Activated naive CD8-positive, alpha-beta T cell treated with anti-CD3 and anti-CD28 coated beads, Interleukin-2, amount 10 ng/mL, durations not matched to agents 7 days and 5 days (primary cell): ENCODE measurements around the gene FAM168A. TPM values are rescaled to one million over a fixed set of nuclear protein-coding genes. Genes with fewer than 3 reads are reported as not detected.

Source experiments
- ATAC-seq: fragments of 150-1000 bp; cut with Tn5 transposase; one replicate; pipeline ENCODE4 v1.10.0; 2021; ENCODE audit warnings: low read depth, moderate library complexity
- POLR2A ChIA-PET: fragments of 350-600 bp; sonication (Branson Sonifier 250); formaldehyde crosslinking; loops from one replicate; lab custom pipeline; 2021; ENCODE audit warnings: antibody characterized with exemption; lab: Charles Lee
- DNase-seq: peaks from one replicate; pipeline ENCODE4 v3.0.0; 2021
- H3K27ac Mint-ChIP-seq: one replicate; pipeline ENCODE4 v1.8.0; 2022; ENCODE audit warnings: mild to moderate bottlenecking, mixed read lengths
- H3K27me3 Mint-ChIP-seq: one replicate; pipeline ENCODE4 v1.8.0; 2022; ENCODE audit warnings: mild to moderate bottlenecking, moderate library complexity, mixed read lengths
- H3K36me3 Mint-ChIP-seq: one replicate; pipeline ENCODE4 v1.8.0; 2021; ENCODE audit warnings: mild to moderate bottlenecking, mixed read lengths
- H3K4me1 Mint-ChIP-seq: one replicate; pipeline ENCODE4 v1.8.0; 2021; ENCODE audit warnings: mixed read lengths
- H3K4me3 Mint-ChIP-seq: one replicate; pipeline ENCODE4 v1.8.0; 2022; ENCODE audit warnings: mild to moderate bottlenecking, moderate library complexity, mixed read lengths
- H3K9me3 Mint-ChIP-seq: one replicate; pipeline ENCODE4 v1.8.0; 2021; ENCODE audit warnings: mixed read lengths
- total RNA-seq, 2 experiments: library from RNA; stranded (reverse); gene quantifications; one replicate each; pipeline ENCODE4 v1.2.3, GENCODE V29; 2021

Gene FAM168A
- total RNA-seq, 2 experiments from 2014 or later, result 27.3 to 31.0 TPM

DNA sequence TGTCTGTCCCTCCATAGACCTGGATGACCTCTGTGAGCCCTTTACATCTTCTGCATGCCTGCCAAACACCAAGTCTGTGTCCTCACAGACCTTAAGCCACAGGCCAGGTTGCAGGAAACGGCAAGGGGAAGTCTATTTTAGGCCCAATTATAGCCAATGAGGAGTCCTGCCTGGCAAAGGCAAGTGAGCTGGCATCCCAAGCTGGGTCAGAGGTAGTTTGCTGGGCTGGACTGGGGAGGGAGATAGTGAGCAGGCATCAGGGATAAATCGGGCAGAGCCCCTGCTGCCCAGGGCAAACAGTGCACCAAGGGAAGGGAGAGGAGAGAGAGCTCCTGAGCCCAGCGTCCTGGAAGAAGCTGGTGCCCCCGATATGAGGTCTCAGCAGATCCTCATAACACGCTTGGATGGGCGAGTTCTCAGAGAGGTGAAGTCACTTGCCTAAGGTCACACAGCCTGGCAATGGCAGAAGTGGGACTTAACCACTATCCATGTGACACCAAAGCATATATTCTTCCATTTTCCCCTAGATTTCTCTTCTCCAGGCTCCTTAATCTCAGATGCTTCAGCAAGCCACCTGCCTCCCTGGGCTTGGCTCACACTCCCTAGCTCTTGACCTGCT is 225.4 kb downstream of the FAM168A start:
- H3K27me3 Mint-ChIP-seq, result no peaks in the 10 kb centered on the region
- POLR2A ChIA-PET, result interaction anchor here (1.3 kb wide), 1 partner anchor 13 kb away, joined by 3 read pairs; no protein-coding TSS in a partner anchor
- peak overlapping the region; percentile 24 for H3K27ac Mint-ChIP-seq
- no peak for DNase-seq
- peaks cover 3% of the 10 kb centered on the region for H3K36me3 Mint-ChIP-seq
- no peak for ATAC-seq
- H3K9me3 Mint-ChIP-seq, result no peaks in the 10 kb centered on the region
- peaks cover 16% of the 10 kb centered on the region for H3K4me1 Mint-ChIP-seq
- H3K4me3 Mint-ChIP-seq, result no peak overlapping the region

DNA sequence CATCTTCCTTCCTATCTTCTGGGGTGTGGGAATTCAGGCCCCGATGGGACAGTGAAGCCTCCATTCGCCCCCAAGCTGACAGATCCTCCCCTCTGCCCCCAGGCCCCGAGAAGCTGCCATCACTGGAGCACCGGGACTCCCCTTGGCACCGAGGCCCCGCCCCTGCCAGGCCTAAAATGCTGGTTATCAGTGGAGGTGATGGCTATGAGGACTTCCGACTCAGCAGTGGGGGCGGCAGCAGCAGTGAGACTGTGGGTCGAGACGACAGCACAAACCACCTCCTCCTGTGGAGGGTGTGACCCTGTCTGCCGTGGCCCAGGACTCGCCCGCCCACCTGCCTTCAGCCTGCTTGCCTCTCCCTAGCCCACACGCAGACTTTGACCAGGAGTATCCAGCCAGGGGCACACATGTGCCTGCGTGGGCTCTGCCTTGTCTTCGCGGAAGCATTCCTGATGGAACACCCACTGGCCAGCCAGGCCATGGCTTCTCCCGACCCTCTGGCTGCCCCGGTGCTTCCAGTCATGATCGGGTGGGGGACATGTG is 230.4 kb downstream of the FAM168A start:
- Mint-ChIP-seq H3K27ac (peak overlapping the region; percentile 82), H3K4me1 (peaks cover 24% of the 10 kb centered on the region), H3K9me3 (no peaks in the 10 kb centered on the region), H3K27me3 (no peaks in the 10 kb centered on the region), H3K4me3 (no peak overlapping the region), H3K36me3 (no peaks in the 10 kb centered on the region)
- POLR2A ChIA-PET, result interaction anchor here (1.7 kb wide), 1 partner anchor 12 kb away, joined by 3 read pairs; no protein-coding TSS in a partner anchor
- ATAC-seq (no peak), DNase-seq (no peak)

DNA sequence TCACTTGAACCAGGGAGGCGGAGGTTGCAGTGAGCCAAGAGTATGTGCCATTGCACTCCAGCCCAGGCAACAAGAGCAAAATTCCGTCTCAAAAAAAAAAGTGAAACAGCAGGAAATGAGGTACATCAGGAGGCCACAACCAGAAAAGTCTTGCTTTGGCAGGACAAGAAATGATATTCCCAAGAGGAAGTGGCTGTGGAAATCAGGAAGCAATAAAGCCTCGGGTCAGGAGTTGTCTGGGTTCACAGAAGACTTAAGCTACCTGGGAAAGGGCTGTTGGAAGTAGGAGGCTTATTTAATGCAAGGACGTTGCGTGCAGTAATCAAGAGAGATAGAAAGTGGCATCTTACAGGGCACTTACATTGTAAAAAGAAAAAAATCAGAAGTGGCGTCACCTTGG is 231.0 kb downstream of the FAM168A start:
- peak overlapping the region; percentile 82 for H3K27ac Mint-ChIP-seq
- DNase-seq (no peak), ATAC-seq (no peak)
- no peaks in the 10 kb centered on the region for H3K9me3 Mint-ChIP-seq
- peak overlapping the region; percentile 6 for H3K4me3 Mint-ChIP-seq
- POLR2A ChIA-PET, result interaction anchor here (1.7 to 2.9 kb wide), 2 partner anchors 10 to 13 kb away, joined by 3 to 10 read pairs; partner anchors contain the start of gene RELT
- no peaks in the 10 kb centered on the region for H3K36me3 Mint-ChIP-seq
- no peaks in the 10 kb centered on the region for H3K27me3 Mint-ChIP-seq
- H3K4me1 Mint-ChIP-seq, result peaks cover 20% of the 10 kb centered on the region

DNA sequence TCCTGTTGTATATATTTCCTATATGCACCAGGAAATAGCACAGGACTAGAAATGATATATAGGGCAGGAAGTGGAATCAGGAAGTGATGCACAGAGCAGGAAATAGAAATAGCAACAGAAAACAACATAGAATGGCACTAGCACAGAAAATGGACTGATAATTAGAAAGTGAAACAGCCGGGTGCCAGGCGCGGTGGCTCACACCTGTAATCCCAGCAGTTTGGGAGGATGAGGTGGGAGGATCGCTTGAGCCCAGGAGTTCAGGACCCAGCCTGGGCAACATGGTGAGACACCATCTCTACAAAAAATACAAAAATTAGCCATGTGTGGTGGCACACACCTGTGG is 231.7 kb downstream of the FAM168A start:
- ATAC-seq (peak; percentile 85), DNase-seq (no peak)
- peak overlapping the region; percentile 26 for H3K4me3 Mint-ChIP-seq
- POLR2A ChIA-PET, result interaction anchor here (1.4 to 2.9 kb wide), 3 partner anchors 10 to 17 kb away, joined by 3 to 10 read pairs (median 3); partner anchors contain the start of gene RELT
- peaks cover 17% of the 10 kb centered on the region for H3K4me1 Mint-ChIP-seq
- H3K27ac Mint-ChIP-seq, result peak overlapping the region; percentile 85
- no peaks in the 10 kb centered on the region for H3K9me3 Mint-ChIP-seq
- no peaks in the 10 kb centered on the region for H3K36me3 Mint-ChIP-seq
- H3K27me3 Mint-ChIP-seq, result no peaks in the 10 kb centered on the region

DNA sequence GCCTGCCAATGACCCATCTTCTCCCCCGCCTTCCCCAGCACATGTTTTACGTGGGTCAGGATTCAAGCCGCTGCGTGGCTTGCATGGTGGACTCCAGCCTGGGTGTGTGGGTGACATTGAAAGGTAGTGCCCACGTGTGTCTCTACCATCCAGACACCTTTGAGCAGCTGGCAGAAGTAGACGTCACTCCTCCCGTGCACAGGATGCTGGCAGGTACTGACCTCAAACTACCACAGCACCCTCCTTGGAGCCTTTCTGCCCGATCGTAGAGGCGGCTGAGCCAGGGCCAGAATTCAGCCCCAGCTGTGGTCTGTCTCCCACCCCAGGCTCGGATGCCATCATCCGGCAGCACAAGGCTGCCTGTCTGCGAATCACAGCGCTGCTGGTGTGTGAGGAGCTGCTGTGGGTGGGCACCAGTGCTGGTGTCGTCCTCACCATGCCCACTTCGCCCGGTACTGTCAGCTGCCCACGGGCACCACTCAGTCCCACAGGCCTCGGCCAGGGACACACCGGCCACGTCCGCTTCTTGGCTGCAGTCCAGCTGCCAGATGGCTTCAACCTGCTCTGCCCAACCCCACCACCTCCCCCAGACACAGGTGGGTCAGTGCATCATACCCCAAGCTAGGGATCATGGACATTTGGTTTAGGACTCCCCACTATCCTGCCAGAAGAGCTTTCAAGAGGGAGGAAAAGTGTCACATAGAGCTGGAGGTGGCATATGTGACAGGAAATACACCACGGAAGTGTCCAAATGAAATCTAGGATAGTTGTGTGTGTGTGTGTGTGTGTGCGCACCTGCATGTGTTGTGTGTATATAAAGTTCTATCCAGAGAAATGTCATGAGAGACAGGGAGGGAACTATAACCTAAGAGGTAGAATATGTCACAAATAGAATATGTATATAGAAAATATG is 232.3 kb downstream of the FAM168A start:
- ATAC-seq (peak; percentile 14), DNase-seq (no peak)
- POLR2A ChIA-PET, result interaction anchor here (0.7 to 2.9 kb wide), 4 partner anchors 11 to 17 kb away, joined by 3 to 10 read pairs (median 3); partner anchors contain the start of gene RELT
- Mint-ChIP-seq H3K9me3 (no peaks in the 10 kb centered on the region), H3K27ac (peak overlapping the region; percentile 85), H3K4me3 (peak overlapping the region; percentile 26), H3K4me1 (peaks cover 17% of the 10 kb centered on the region), H3K27me3 (no peaks in the 10 kb centered on the region), H3K36me3 (no peaks in the 10 kb centered on the region)

DNA sequence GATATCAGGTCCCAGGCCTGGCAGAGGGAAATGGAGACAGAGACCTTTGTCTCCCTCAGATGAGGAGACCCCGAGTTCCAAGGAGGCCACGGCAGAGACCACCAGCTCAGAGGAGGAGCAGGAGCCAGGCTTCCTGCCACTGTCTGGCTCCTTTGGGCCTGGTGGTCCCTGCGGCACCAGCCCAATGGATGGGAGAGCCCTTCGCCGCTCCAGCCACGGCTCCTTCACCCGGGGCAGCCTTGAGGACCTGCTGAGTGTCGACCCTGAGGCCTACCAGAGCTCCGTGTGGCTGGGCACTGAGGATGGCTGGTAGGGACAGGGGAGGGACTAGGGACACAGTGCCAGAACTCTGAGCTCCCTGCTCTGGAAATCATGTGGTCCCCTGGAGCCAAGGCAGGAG is 234.8 kb downstream of the FAM168A start:
- H3K4me1 Mint-ChIP-seq, result peaks cover 17% of the 10 kb centered on the region
- DNase-seq (no peak), ATAC-seq (no peak)
- no peaks in the 10 kb centered on the region for H3K9me3 Mint-ChIP-seq
- H3K36me3 Mint-ChIP-seq, result no peaks in the 10 kb centered on the region
- POLR2A ChIA-PET, result interaction anchor here (0.6 to 1.2 kb wide), 2 partner anchors 22 to 317 kb away, joined by 4 to 5 read pairs; no protein-coding TSS in a partner anchor
- H3K27ac Mint-ChIP-seq, result no peak overlapping the region
- no peaks in the 10 kb centered on the region for H3K27me3 Mint-ChIP-seq
- no peak overlapping the region for H3K4me3 Mint-ChIP-seq

DNA sequence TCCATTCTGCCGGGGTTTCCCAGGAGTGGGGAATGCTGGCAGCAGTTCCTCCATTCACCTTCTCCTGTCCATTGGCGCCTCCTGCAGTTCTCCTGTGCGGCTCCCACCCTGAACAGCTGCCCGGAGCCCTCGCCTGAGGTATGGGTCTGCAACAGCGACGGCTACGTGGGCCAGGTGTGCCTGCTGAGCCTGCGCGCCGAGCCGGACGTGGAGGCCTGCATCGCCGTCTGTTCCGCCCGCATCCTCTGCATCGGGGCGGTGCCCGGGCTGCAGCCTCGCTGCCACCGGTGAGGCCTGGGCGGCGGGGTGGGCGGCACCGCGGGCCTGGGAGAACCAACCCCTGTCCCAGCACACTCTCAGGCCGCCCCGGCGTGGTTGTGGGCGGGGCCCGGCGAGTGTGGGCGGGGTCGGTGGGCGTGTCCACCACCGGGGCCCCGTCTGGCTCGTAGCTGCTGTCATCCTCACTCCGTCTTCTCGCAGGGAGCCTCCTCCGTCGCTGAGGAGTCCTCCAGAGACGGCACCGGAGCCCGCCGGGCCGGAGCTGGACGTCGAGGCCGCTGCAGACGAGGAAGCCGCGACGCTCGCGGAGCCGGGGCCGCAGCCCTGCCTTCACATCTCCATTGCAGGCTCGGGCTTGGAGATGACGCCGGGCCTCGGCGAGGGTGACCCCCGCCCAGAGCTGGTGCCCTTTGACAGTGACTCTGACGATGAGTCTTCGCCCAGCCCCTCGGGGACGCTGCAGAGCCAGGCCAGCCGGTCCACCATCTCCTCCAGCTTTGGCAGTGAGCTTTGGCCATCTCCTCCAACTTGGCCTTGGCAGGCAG is 235.7 kb downstream of the FAM168A start:
- Mint-ChIP-seq H3K4me3 (no peak overlapping the region), H3K4me1 (peaks cover 15% of the 10 kb centered on the region), H3K27ac (no peak overlapping the region), H3K36me3 (no peaks in the 10 kb centered on the region), H3K9me3 (no peaks in the 10 kb centered on the region), H3K27me3 (no peaks in the 10 kb centered on the region)
- DNase-seq (no peak), ATAC-seq (no peak)
- POLR2A ChIA-PET, result interaction anchor here (1.0 to 1.2 kb wide), 2 partner anchors 9 to 23 kb away, joined by 3 to 5 read pairs; no protein-coding TSS in a partner anchor

DNA sequence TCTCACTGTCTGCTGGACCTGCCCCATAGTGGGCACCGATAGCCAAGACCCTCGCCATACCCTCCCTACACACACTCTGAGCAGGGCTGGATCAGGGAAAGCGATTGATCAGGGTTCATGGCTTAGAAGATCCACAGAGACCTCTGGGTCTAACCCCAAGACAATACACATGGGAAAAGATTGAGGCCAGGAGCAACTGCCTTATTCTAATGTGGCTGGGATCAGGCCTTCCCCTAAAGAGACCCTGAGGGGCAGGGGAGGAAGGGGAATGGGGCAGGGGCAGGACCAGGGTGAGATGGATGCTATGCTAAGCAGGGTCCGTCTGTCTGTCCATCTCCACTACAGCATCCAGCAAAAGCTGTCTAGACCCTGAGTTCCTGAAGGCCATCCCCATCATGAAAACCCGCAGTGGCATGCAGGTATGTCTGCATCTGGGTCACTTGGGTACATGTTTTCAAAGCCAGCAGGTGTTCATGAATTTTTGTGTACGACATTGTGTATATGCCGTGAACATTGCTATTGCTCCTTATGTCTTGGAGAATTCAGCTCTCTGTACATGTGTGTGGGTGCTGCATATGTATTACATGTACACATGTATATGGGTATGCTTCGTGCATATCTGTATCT is 237.1 kb downstream of the FAM168A start:
- H3K27ac Mint-ChIP-seq, result no peak overlapping the region
- peaks cover 4% of the 10 kb centered on the region for H3K4me1 Mint-ChIP-seq
- H3K9me3 Mint-ChIP-seq, result no peaks in the 10 kb centered on the region
- DNase-seq, result no peak
- no peak overlapping the region for H3K4me3 Mint-ChIP-seq
- ATAC-seq, result no peak
- POLR2A ChIA-PET, result interaction anchor here (1.2 to 1.3 kb wide), 2 partner anchors 10 to 16 kb away, joined by 3 to 4 read pairs; no protein-coding TSS in a partner anchor
- no peaks in the 10 kb centered on the region for H3K27me3 Mint-ChIP-seq
- no peaks in the 10 kb centered on the region for H3K36me3 Mint-ChIP-seq

DNA sequence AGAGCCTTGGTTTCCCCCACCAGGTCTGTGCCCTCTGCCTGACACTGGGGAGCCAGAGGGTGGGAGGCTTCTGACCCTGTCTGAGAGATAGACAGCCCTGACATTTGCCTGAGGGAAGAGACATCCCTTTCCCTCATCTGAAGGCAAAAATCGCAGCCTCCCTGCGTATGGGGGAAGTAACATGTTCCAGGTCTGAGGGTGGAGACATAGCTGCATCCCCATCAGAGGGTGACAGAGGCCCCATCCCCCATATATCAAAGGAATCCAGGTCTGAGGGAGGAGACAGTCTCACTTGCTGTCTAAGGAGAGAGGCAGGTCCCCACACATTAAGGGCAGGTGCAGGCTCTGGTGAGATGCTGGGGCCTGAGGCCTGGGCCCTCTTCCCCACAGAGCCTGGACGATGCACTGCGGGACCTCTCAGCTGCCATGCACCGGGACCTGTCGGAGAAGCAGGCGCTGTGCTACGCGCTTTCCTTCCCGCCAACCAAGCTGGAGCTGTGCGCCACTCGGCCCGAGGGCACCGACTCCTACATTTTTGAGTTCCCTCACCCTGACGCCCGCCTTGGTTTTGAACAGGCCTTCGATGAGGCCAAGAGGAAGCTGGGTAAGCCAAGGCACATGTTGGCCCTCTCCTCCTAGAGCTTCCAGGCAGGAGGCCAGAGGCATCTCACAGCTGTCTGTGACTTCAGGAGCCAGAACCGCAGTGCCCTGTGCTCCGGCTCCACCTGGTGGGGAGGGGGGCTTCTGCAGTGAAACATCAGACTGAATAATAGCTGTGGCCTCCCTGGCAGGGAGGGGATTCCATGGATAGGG is 237.8 kb downstream of the FAM168A start:
- no peak for DNase-seq
- no peak for ATAC-seq
- no peaks in the 10 kb centered on the region for H3K9me3 Mint-ChIP-seq
- peaks cover 2% of the 10 kb centered on the region for H3K4me1 Mint-ChIP-seq
- POLR2A ChIA-PET, result interaction anchor here (1.2 to 1.3 kb wide), 3 partner anchors 9 to 17 kb away, joined by 3 to 4 read pairs (median 4); no protein-coding TSS in a partner anchor
- H3K4me3 Mint-ChIP-seq, result no peak overlapping the region
- no peak overlapping the region for H3K27ac Mint-ChIP-seq
- no peaks in the 10 kb centered on the region for H3K27me3 Mint-ChIP-seq
- H3K36me3 Mint-ChIP-seq, result no peaks in the 10 kb centered on the region

DNA sequence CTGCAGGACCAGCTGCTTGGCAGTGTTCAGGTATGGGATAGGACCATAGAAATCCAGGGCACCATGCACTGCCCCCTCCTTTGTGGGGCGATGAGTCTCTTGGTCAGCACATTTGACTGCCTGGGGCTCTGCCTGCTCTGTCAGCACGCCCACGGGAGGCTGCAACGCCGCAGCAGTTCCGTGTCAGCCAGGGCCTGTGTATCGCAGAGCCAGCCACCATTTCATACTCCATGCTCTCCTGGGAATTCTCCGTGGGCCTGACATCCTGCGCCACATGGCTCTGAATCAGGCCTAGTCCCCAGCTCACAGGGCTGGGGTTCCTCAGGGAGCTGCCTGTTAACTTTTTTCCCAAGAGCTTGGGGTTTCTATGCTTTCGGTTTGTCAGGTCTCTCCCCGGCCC is 238.6 kb downstream of the FAM168A start:
- no peaks in the 10 kb centered on the region for H3K27me3 Mint-ChIP-seq
- ATAC-seq, result no peak
- H3K9me3 Mint-ChIP-seq, result no peaks in the 10 kb centered on the region
- POLR2A ChIA-PET, result interaction anchor here (1.3 kb wide), 2 partner anchors 8 to 18 kb away, joined by 4 read pairs; no protein-coding TSS in a partner anchor
- no peaks in the 10 kb centered on the region for H3K36me3 Mint-ChIP-seq
- H3K4me1 Mint-ChIP-seq, result no peaks in the 10 kb centered on the region
- no peak overlapping the region for H3K27ac Mint-ChIP-seq
- H3K4me3 Mint-ChIP-seq, result no peak overlapping the region
- DNase-seq, result no peak

DNA sequence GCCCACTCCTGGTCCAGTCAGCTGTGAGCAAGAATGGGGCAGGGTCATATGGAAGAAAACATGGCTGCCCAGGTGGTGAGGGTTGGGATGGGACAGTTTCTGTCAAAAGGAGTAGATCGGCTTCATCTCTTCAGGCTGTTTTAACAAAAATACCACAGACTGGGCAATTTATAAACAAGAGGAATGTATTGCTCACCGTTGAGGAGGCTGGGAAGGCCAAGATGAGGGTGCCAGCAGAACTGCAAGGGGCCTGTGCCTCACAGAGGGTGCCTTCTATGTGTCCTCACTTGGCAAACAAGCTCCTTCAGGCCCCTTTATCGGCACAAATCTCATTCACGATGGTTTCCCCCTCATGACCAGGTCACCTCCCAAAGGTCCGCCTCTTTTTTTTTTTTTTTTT is 239.8 kb downstream of the FAM168A start:
- Mint-ChIP-seq H3K36me3 (no peaks in the 10 kb centered on the region), H3K9me3 (no peaks in the 10 kb centered on the region), H3K4me3 (no peak overlapping the region), H3K27me3 (no peaks in the 10 kb centered on the region), H3K4me1 (peaks cover 6% of the 10 kb centered on the region), H3K27ac (no peak overlapping the region)
- POLR2A ChIA-PET, result interaction anchor here (1.6 kb wide), 1 partner anchor 25 kb away, joined by 3 read pairs; no protein-coding TSS in a partner anchor
- ATAC-seq (no peak), DNase-seq (no peak)
